Measurements from ENCODE around the gene BMAL1.

BMAL1 gene

GRCh38 chr11:13302420-13302958 is 24.9 kb downstream of the BMAL1 start:
- H3K9ac ChIP-seq, result no peak overlapping the region

DNA sequence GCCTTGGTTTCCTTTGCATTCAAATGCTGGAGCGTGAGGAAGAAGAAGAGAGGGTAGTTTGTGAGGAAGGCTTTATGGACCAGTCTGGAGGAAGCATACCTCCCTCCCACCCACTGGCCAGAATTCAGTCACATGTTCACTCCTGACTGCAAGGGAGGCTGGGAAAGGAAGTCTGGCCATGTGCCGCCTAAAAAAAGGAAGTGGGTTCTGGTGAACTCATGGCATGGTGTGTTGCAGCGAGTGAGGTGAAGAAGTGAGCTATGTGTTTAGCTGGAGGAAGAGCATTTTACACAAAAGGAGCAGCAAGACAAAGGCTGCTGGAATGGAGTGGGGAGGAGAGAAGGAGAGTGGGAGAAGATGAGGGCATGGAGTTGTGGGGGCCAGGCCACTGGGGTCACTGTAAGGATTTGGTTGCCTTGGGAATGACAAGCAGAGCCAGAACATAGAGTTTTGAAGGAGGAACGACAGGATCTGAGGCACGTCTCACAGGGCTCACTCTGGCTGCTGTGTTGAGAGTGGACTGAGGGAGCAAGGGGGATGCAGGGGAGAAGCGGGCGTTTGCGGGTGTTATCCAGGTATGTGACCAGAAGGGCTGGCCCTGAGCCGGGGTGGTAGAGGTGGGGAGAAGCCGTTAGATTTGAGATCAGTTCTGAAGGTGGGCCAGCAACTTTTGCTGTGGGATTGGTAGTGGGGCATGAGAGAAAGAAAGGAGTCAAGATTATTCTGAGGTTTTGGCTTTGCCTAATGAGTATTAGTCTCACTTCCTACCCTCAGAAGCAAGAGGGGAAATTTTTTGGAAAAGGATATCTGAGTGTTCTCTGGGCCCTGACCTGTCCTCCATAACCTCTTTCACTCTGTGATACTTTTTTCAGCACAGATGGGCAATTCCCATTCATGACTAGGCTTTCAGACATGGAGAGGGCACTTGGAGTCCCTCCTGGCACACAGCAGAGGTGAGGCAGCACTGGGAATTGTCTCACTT is 26.4 kb downstream of the BMAL1 start:
- H3K9me3 ChIP-seq (replicated peaks in 1 of 11), result peaks cover 0 to 30% (median 17%) of the 10 kb centered on the region in 11 experiments; a peak in 15 of 22 replicates
- peaks cover 19 to 90% (median 45%) of the 10 kb centered on the region in 10 experiments for H3K4me1 ChIP-seq
- TF ChIP-seq Cebpa-rat (IDR thresholded peaks at IDR 0.05), result no peak
- peak overlapping the region; percentile 11 to 83 (median 53); a peak in 21 of 22 replicates for H3K4me2 ChIP-seq
- H3K9ac ChIP-seq, result peak overlapping the region in 1 of 11 experiments; percentile 18; a peak in 1 of 22 replicates
- no peaks in the 10 kb centered on the region for H3K27me3 ChIP-seq
- H3K36me3 ChIP-seq, result peaks cover under 1 to 37% (median 14%) of the 10 kb centered on the region in 11 experiments; a peak in 11 of 22 replicates
- peak overlapping the region; percentile 0 to 62 (median 50); a peak in 18 of 22 replicates for H3K27ac ChIP-seq
- H4K20me1 ChIP-seq, result peaks cover 43 to 99% (median 78%) of the 10 kb centered on the region in 11 experiments; a peak in 19 of 22 replicates
- H3K4me3 ChIP-seq, result peak overlapping the region in 3 of 10 experiments; percentile 1 to 37 (median 15); a peak in 3 of 20 replicates

More at GRCh38 chr11:13302420-13302958, 24.9 kb downstream of the BMAL1 start:
- Histone ChIP-seq H4K20me1 (peaks cover 42 to 99% (median 78%) of the 10 kb centered on the region in 11 experiments; a peak in 19 of 22 replicates), H3K36me3 (peaks cover 0 to 30% (median 14%) of the 10 kb centered on the region in 11 experiments; a peak in 11 of 22 replicates), H3K4me2 (peak overlapping the region in 3 of 11 experiments; percentile 71 to 77 (median 75); a peak in 5 of 22 replicates), H3K27ac (no peak overlapping the region), H3K4me1 (peaks cover 23 to 98% (median 54%) of the 10 kb centered on the region in 10 experiments), H3K4me3 (no peak overlapping the region), H3K27me3 (no peaks in the 10 kb centered on the region), H3K9me3 (replicated peaks in 1 of 11) (peaks cover 0 to 30% (median 17%) of the 10 kb centered on the region in 11 experiments; a peak in 15 of 22 replicates)
- no peak for TF ChIP-seq Cebpa-rat (IDR thresholded peaks at IDR 0.05)

- TF ChIP-seq Cebpa-rat (IDR thresholded peaks at IDR 0.05), result no peak
- peaks cover 0 to 33% (median 17%) of the 10 kb centered on the region in 11 experiments; a peak in 15 of 22 replicates for H3K9me3 ChIP-seq (replicated peaks in 1 of 11)
- peaks cover 35 to 99% (median 77%) of the 10 kb centered on the region in 11 experiments; a peak in 20 of 22 replicates for H4K20me1 ChIP-seq
- H3K9ac ChIP-seq, result no peak overlapping the region
- no peaks in the 10 kb centered on the region for H3K27me3 ChIP-seq
- H3K36me3 ChIP-seq, result peaks cover 4 to 38% (median 17%) of the 10 kb centered on the region in 11 experiments; a peak in 17 of 22 replicates
- peak overlapping the region in 4 of 11 experiments; percentile 50 to 62 (median 55); a peak in 6 of 22 replicates for H3K27ac ChIP-seq
- peak overlapping the region in 8 of 11 experiments; percentile 6 to 83 (median 68); a peak in 14 of 22 replicates for H3K4me2 ChIP-seq
- peak overlapping the region in 1 of 10 experiments; percentile 15; a peak in 1 of 20 replicates for H3K4me3 ChIP-seq
- H3K4me1 ChIP-seq, result peaks cover 19 to 82% (median 44%) of the 10 kb centered on the region in 10 experiments
Measured at GRCh38 chr11:13304655-13305335, 27.2 kb downstream of the BMAL1 start.

GRCh38 chr11:13308704-13309103 is 31.1 kb downstream of the BMAL1 start:
- no peak overlapping the region for H3K27ac ChIP-seq
- TF ChIP-seq Cebpa-rat (IDR thresholded peaks at IDR 0.05), result no peak
- peaks cover 0 to 35% (median 8%) of the 10 kb centered on the region in 11 experiments; a peak in 13 of 22 replicates for H3K9me3 ChIP-seq (replicated peaks in 1 of 11)
- H4K20me1 ChIP-seq, result peaks cover 32 to 100% (median 84%) of the 10 kb centered on the region in 11 experiments; a peak in 21 of 22 replicates
- peaks cover 12 to 56% (median 44%) of the 10 kb centered on the region in 10 experiments for H3K4me1 ChIP-seq
- no peaks in the 10 kb centered on the region for H3K27me3 ChIP-seq
- H3K36me3 ChIP-seq, result peaks cover 31 to 66% (median 49%) of the 10 kb centered on the region in 11 experiments; a peak in 21 of 22 replicates
- H3K4me3 ChIP-seq, result no peak overlapping the region
- H3K4me2 ChIP-seq, result no peak overlapping the region
- no peak overlapping the region for H3K9ac ChIP-seq

GRCh38 chr11:13309156-13309555 is 31.6 kb downstream of the BMAL1 start:
- H4K20me1 ChIP-seq, result peaks cover 32 to 100% (median 88%) of the 10 kb centered on the region in 11 experiments; a peak in 21 of 22 replicates
- no peaks in the 10 kb centered on the region for H3K27me3 ChIP-seq
- no peak overlapping the region for H3K4me3 ChIP-seq
- H3K9me3 ChIP-seq (replicated peaks in 1 of 11), result peaks cover 0 to 30% (median 6%) of the 10 kb centered on the region in 11 experiments; a peak in 10 of 22 replicates
- TF ChIP-seq Cebpa-rat (IDR thresholded peaks at IDR 0.05), result no peak
- H3K36me3 ChIP-seq, result peaks cover 31 to 68% (median 48%) of the 10 kb centered on the region in 11 experiments; a peak in 21 of 22 replicates
- no peak overlapping the region for H3K27ac ChIP-seq
- peaks cover 8 to 56% (median 44%) of the 10 kb centered on the region in 10 experiments; a peak in 18 of 20 replicates for H3K4me1 ChIP-seq
- H3K9ac ChIP-seq, result no peak overlapping the region
- no peak overlapping the region for H3K4me2 ChIP-seq

DNA sequence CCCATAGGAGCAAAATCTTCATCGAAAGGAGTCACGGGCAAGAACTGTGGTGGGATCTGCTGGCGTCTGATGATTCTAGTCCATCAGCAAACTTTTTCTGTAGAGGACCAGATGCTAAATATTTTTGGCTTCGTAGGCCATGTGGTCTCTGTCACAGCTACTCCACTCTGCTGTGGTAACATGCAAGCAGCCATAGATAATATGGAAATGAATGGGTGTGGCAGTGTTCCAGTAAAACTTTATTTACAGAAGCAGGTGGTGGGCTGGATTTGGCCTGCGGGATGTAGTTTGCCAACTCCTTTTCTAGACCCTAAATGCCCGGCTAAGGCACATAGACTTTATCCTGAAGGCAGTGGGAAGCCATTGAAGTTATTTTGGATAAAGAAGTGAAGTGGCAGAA is 32.9 kb downstream of the BMAL1 start:
- Histone ChIP-seq H3K4me2 (no peak overlapping the region), H3K36me3 (peaks cover 31 to 71% (median 47%) of the 10 kb centered on the region in 11 experiments; a peak in 21 of 22 replicates), H4K20me1 (peaks cover 40 to 100% (median 98%) of the 10 kb centered on the region in 11 experiments; a peak in 21 of 22 replicates), H3K9ac (no peak overlapping the region), H3K9me3 (replicated peaks in 1 of 11) (peaks cover 0 to 21% (median 0%) of the 10 kb centered on the region in 11 experiments; a peak in 5 of 22 replicates), H3K4me3 (no peak overlapping the region), H3K4me1 (peaks cover 19 to 56% (median 49%) of the 10 kb centered on the region in 10 experiments), H3K27me3 (no peaks in the 10 kb centered on the region), H3K27ac (no peak overlapping the region)
- no peak for TF ChIP-seq Cebpa-rat (IDR thresholded peaks at IDR 0.05)

DNA sequence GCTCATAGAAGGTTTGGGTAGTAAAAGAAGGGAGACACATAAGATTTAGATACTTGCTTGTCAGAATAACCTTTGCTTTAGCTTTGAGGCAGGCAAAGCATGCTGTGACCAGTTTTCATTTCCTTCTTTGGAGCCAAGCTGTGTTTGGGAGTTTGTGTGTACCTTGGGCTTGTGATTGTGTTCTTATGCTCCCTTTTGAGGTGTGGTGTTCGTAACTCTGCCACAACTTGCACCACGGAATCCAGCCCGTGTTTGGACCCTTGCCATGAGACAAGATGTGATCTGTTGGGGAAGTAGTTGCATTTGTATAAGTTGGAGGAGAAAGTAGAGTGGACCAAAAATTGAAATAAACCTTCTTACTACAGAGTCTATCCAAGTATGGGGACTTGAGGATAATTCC is 34.0 kb downstream of the BMAL1 start:
- Histone ChIP-seq H3K27me3 (no peaks in the 10 kb centered on the region), H3K9me3 (replicated peaks in 1 of 11) (peaks cover 0 to 21% (median 0%) of the 10 kb centered on the region in 11 experiments; a peak in 5 of 22 replicates), H3K4me1 (peaks cover 23 to 56% (median 49%) of the 10 kb centered on the region in 10 experiments), H3K27ac (no peak overlapping the region), H4K20me1 (peaks cover 48 to 100% (median 98%) of the 10 kb centered on the region in 11 experiments), H3K36me3 (peaks cover 31 to 74% (median 47%) of the 10 kb centered on the region in 11 experiments; a peak in 21 of 22 replicates), H3K4me2 (no peak overlapping the region), H3K4me3 (no peak overlapping the region), H3K9ac (no peak overlapping the region)
- TF ChIP-seq Cebpa-rat (IDR thresholded peaks at IDR 0.05), result no peak

Data from BLaER1 treated with 17β-estradiol and CSF1 and Interleukin-3, amounts not matched to agents 10 nM and 100 nM (cell line).